HG02885 (cell line): Measurements from ENCODE around the gene MCC.

Experiments used
- ATAC-seq: cut with Tn5 transposase; IDR thresholded peaks from one replicate; pipeline ENCODE4 v1.9.1; 2021; ENCODE audit warnings: mild to moderate bottlenecking; ENCODE audit not compliant: unreplicated experiment, poor library complexity

The MCC gene

DNA sequence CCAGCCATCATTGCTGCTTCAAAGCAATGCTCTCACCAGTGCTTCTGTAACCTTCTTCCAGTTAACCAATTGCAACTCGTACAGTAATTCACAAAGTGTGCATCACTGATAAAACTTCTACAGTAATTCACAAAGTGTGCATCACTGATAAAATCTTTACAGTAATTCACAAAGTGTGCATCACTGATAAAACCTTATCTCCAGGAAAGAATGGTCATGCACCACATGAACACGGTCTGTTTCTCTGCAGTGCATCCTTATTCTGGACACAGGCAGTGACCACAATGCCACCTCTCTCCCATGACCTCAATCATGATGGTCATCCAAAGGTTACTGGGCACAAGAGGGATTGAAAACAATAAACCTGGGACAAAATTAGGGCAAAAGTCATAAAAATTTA is 207.1 kb downstream of the MCC start:
- ATAC-seq: no peak

DNA sequence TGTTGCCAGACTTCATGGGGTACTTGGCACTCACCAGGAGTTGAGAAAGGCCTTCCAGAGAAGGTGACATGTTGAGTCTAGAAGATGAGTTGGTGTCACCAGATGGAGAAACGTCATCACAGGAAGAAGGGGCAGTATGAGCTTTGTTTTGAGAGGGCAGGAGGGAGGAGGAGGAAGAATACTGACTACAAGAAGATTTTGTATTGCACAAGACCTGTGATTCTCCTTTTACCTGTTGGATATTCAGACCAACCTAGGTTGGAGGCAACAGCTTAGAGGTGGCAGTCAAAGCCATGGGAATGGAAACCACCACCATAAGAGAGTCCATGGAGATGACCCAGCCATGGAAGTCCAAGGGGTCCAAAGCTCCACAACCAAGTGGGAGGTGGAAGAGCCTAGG is 207.7 kb downstream of the MCC start:
- no peak for ATAC-seq

DNA sequence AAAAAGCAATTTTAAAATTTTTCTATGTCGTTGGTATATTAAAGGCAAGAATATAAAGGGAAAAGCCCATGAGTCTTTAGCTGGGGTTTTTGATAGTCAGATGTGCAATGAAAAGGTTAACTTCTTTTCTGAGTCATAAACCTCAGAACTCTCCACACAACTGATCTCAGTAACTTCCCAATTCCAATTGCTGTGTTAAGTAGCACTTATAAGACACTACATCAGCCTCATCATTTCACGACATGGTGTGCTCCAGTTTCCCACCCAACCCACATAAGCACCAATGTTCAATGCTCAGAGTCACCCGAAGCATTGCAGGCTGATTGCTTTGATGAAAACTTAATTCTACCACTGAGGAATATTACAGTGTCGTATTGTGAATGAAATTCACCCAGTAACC is 209.3 kb downstream of the MCC start:
- no peak for ATAC-seq

DNA sequence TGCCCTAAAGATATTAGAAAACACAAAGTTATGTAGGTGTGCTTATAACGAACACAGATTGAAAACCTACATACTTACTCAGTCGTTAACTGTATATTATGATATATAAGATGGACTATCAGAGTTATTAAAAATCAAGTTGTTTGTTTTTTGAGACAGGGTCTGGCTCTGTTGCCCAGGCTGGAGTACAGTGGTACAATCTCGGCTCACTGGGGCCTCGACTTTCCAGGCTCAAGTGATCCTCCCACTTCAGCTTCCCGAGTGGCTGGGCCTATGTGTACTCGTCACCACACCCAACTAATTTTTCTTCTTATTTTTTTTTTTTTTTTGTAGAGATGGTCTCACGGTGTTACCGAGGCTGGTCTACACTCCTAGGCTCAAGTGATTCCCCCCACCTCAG is 211.8 kb downstream of the MCC start:
- ATAC-seq: no peak

DNA sequence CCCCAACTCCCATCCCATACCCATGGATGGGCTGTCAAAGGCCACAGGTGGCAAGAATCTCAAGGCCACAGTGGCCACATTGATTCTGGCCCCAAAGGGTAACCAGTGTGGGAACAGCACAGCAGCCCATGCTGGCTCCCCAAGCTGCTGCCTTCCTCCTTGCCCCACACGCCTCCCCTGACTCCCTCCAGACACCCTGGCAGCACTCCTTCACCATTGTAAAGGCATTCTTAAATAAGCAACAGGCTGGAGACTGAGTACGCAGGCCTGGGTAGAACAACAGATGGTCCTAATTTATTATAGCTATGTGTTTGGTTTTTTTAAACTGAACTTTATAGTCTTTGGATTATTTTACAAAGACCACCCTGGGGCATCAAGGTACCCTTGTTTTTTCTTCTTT is 212.3 kb downstream of the MCC start:
- no peak for ATAC-seq

DNA sequence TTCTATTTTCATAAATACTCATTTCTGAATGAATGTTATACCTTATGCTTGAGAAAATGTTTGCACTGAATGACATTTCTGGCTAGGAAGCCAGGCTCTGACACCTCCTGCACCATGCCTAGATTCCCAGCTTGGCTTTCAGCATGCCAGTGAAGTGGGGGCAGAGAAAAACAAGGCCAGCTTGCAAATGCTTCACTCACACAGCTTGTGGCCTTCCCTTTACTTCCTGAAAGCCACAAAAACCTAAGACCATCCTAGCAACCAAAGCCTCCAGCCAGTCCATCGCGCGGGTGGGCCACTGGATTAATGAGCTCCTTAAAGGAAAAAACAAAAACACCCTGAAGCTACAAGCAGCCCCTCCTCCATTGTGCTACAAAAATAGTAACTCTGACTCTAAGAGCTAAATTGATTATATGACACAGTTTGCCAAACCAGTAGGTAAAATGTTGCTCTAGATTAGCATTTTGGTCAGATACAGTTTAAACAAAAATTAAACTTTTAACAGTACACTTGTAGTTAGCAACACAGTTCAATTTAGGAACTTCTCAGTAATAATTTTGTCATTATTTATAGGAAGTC is 213.3 kb downstream of the MCC start:
- ATAC-seq: no peak

DNA sequence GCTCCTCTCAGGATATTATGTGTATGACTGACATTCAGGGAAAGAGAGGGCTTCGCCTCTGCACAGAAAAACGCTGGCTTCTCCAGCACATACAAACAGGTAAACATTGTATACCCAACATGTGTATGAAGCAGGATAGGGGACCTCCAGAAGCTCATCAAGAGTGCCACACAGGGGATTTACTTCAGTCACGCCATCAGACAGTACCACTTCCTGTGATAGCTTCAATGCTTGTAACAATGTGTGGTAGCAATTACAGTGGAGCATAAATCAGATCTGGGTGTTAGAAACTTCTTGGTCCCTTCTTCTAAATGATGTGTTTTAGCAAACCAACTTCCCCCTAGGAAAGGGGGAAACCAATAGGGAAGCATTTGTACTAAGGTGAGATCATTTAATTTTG is 214.3 kb downstream of the MCC start:
- ATAC-seq: no peak

DNA sequence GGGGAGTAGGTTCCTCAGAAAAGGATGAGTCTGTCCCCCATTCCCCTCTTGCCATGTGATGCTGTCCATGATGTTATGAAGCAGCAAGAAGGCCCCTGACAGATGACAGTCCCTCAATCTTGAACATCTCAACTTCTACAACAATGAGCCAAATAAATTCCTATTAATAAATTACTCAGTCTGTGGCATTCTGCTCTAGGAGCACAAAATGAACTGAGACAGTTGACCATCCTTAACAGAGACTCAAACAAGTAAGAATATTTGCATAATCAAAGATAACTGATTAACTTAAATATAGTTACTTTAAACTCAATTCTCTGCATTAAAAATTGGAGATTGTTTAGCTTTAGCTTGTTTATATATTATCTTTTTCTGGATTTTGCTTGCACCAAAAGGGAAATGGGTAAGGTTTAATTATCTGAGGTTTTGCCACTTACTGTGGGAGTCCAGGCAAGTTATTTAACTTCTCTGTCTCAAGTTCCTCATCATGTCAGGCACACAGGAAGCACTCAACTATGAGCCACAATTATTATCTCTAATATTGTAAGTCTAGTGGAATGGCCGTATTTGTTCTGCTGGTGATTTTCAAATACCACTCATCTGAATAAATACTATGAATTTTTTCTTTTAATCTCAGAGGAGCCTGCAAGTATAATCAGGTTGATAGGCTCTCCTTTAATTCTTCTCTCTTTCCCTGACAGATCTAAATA is 216.4 kb downstream of the MCC start:
- no peak for ATAC-seq

DNA sequence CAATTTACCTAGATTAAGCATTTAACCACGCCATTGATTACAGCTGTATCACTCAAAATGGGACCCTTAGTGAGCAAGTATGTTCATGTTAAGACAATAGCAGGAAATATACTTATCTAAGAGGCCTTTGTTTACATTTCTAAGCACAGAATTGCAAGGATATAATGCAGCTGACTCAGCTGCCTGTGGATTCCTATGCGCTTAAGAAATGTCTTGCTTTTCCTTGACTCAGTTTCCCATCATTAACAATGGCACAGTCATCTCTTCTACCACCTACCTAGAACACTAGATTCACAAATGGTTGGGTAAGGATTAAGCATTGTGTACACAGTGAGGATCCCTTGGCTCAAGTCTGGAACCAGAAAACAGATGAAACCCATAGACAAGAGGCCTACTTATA is 217.2 kb downstream of the MCC start:
- no peak for ATAC-seq

DNA sequence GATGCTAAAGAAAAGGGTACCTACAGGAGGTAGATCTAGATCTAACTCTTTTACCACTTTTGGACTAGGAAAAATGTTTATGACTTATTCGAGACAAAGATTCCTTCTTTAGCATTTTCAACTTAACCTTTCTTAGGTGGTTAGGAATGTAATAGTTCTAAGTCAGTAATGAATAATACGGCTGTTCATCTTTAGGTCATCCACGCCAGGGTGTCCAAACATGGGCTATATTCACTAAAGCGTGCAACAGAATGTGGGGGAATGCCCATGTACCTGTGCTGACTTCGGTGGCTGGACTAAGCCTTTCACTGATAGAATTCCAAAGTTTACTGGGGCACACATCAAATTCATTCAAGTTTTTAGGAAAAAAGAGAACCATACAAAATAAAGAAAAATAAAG is 218.2 kb downstream of the MCC start:
- ATAC-seq: no peak

DNA sequence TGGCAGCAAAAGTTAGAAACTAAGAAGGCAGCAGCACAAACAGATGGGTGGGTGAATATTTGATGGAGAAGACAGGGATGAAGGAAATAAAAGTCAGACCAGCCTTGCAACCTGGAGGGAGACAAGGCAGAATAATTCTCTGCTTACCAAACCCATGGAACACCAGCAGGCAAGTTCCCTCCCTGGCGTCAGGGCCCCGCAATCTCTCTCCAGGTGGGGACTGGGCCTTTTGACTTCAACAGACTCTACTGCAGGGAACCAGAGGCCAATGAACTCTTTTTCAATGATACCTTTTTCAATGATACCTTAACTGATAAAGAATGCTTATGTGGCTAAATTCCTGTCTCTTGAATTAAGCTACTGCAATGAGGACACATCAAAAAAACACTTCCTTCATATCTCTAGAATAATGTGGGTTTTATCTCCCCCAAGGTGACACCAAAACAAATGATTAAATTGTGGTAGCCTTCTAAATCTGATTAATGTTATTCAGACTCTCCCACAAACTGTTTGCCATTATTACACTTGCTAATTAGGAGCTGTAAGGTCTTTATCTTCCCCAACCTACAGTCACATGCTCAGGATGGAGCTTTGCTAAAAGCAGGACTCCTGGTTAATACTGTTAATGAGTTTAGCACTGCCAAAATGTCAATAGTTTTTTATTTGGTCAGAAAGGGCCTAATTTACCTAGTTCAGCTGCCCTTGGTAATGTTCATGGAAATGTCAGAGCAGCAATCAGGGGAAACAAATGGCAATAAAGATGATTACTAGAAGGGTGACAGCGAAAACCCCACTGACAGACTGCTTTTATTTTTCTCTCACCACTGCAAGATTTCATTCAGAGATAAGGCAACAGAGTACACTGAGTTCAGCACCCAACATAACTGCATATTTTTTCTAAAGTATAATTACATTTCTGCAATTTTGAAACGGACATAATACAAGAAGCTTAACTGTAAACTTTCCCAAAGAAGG is 218.9 kb downstream of the MCC start:
- no peak for ATAC-seq

DNA sequence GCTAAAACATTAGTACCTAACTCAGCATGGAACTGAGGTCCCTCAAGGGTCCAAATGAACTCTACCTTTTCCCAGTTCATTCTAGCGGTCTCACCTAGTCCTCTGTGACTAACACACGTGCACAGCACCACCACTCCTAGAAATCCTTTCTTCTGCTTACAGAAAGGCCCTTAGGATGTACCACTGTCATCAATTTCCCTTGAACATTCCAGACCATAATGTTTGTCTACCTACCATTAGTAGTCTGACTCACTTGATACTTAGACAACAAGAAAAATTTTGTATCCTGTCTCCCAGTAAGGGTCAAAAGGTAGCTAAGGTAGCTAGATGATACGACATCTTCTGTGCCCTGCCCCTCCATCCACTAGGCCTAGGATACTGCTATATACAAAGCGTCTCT is 220.0 kb downstream of the MCC start:
- ATAC-seq: no peak

DNA sequence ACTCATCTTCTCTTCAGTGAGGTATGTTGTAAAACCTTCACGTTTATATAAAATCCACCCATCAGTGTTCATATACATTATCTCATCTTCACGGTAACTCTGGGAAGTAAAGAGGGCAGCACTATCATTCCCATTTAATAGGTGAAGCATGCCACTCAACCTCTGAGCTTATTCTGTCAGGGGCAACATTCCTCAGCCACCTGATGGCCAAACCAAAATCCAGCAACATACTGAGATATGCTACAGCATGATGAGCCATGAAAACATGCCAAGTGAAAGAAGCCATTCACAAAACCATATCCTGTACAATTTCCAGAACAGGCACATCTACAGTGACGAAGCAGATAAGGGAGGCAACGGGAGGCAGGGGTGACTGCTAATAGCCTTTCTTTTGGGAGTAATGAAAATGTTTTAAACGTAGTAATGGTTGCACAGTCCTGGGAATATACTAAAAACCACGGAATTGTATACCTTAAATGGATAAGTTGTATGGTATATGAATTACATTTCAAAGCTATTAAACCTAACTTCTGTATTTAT is 220.8 kb downstream of the MCC start:
- no peak for ATAC-seq

DNA sequence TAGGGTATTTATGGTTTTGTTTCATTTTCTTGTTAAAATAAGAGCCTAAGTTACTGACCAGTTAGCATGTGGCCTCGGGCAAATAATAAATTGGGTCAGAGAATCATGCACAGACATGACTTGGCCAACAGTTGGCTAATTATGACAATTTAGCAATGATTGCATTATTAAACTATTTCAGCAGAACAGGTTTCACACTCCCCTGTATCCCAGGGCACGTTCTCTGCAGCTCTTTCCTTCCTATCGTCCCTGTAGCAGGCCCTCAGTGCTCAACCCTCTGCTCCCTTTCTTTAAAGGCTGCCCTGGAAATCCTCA is 221.4 kb downstream of the MCC start:
- ATAC-seq: no peak

DNA sequence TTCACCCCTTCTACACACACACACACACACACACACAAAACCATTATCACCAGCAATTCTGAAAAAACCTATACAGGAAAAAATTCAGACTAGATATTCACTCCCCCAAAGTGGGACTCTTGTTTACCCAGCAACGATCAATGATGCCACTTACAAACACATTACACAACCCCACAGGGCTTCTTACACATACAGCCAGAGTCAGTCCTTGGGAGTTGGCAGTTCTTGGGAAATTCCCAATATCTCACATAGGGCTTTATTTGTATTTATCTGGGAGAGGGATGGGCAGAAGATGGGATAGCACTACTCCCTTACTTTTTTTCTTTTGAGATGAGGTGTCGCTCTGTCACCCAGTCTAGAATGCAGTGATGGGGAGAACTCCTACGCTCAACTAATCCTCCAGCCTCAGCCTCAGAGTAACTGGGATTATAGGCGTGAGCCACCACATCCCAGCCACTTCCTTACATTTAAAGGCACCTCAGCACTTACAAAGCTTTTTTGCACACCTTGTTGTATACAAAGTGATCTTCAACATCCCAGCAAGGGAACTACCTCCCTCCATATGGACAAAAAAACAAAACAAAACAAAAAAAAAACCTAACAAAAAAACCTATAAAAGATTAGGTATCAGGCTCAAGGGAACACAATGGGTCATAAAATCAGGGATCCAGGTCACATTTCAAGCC is 221.9 kb downstream of the MCC start:
- no peak for ATAC-seq

DNA sequence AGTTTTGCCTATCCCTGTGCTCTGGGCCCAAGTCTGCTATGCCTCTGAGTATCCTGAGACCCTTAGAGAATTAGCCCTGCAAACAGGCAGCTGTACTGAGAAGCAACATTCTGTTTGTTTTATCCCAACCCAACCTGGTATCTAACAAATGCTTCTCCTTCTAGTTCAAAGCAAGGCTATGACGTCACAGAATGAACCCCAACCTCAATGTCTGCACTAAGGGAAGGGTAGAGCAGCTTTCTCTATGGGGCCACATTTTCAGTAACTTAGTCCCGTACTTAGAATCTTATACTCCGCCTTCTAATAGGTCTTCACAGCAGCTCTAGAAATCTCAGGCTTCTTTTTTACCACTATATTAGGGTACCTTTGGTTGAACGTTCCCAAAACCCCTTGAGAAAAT is 223.1 kb downstream of the MCC start:
- ATAC-seq: no peak

DNA sequence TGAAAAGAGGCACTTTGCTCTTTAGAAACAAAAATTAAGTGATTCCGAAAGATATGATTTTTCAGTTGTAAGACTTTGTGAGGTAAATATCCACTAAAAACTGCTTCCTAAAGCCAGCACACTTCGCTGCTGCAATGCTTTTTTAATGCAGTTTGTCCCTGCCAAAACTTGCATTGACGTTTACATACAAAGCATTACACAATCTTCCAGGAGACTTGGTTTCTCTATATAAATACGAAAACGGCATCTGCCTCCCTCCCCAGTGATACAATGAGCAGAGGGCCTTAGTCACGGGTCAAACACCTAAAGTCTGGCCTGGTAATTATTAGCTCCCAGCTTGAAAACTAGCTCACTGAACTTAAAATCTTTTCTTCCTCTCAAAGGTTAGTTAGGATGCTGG is 224.2 kb downstream of the MCC start:
- no peak for ATAC-seq

DNA sequence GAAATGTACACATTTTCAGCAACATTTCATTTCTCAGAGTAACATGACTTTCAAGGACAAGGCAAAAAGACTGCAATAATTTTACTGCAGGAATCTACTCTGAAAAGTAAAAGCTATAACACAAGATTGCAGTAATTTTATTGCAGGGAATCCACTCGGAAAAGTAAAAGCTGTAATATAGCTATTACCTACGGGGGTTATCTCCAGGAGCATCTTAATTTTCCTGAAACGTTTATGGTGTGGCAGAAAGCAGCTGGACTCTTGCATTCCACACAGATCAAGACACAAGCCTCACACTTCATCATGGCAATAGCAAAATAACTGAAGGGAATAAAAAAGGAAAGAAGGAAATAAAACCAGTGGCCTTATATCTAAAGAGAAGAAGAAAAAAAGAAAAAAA is 224.7 kb downstream of the MCC start:
- no peak for ATAC-seq

DNA sequence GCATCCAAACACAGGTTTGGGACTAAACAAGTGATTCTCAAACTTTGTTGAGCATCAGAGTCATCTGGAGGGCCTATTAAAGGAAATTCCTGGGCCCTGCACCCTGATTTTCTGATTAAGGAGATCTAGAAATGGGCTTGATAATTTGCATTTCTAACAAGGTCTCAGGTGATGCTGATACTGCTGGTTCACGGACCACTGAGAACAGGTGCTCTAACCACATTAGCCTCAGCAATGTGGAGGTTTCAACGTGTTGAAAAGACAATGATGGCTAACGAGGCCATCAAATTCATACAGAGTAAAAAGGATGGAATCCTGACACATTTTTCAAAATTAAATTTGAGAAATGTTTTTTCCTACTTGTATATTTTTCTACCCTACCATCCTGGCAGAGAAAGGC is 225.6 kb downstream of the MCC start:
- ATAC-seq: no peak

DNA sequence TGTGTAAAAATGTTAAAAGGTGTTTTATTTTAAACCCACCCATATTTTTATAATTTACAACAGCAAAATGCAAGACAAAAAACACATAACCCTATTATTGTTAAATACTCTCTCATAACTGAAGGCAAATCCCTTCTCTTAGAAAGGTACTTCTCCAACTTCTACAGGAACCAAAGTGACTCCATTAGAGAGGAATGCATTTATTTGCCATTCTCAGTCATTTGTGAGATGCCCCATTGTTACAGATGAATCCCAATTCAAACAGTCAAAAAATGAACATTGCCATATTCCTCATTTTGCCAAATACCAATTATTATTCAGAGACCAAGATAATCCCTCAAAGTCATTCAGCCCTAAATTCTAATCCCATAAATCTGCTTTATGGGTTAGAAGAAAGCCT is 229.2 kb downstream of the MCC start:
- no peak for ATAC-seq

DNA sequence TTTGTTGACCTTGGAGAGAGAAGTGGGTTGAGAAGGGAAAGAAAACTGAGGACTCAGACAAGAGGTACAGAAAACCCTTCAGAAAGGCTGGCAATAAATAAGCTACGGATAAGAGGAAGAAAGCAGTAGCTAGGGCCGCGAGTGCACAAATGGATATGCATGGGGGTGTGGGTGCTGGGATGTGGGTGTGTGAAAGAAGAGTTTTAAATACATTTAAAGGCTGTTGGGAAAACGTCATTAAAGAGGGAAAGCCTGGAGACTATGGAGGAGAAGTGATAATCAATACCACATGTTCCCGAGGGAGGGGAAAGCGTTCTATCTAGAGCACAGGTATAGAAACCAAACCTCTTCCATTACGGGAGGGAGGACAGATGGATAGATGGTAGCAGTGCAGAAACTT is 230.7 kb downstream of the MCC start:
- no peak for ATAC-seq
